ENCODE data around the gene HMG20A.
A peak's percentile ranks its signal among the peaks of the same experiment; 100 is the strongest.

Gene HMG20A

GRCh38 chr15:77493324-77493907 is 72.7 kb downstream of the HMG20A start:
- Histone ChIP-seq H2BK15ac (ENCODE audit: low read length) (no peak overlapping the region), H3K23ac (ENCODE audit: low read depth, low read length, poor library complexity) (no peak overlapping the region), H3K9me3 (replicated peaks in 1 of 2; ENCODE audit: control insufficient read depth in 2 of 2, insufficient read depth in 1 of 2, low read depth in 1 of 2, low read length in 2 of 2) (no peaks in the 10 kb centered on the region), H3K4me3 (ENCODE audit: low read length in 2 of 2) (no peak overlapping the region), H3K4me2 (ENCODE audit: insufficient read depth, low read length, poor library complexity, severe bottlenecking) (no peak overlapping the region), H3K9ac (ENCODE audit: low read depth, low read length, poor library complexity) (no peak overlapping the region), H2BK5ac (ENCODE audit: low read length) (no peak overlapping the region), H2BK120ac (ENCODE audit: low read depth, low read length) (no peak overlapping the region), H2BK12ac (ENCODE audit: low read length) (no peak overlapping the region), H4K8ac (ENCODE audit: low read depth, low read length) (no peak overlapping the region), H4K91ac (ENCODE audit: low read depth, low read length, poor library complexity) (no peak overlapping the region), H2AK5ac (ENCODE audit: low read depth, low read length) (no peak overlapping the region), H3K79me1 (ENCODE audit: low read depth, low read length) (no peaks in the 10 kb centered on the region), H3K4me1 (ENCODE audit: control insufficient read depth in 2 of 2, insufficient read depth in 1 of 2, low read depth in 1 of 2, low read length in 2 of 2) (peaks cover 21 to 23% of the 10 kb centered on the region in 2 donors), H3K14ac (ENCODE audit: low read length) (no peak overlapping the region), H3K4ac (ENCODE audit: low read length) (no peak overlapping the region), H3K27me3 (ENCODE audit: control insufficient read depth in 3 of 3, insufficient read depth in 3 of 3, low read depth in 1 of 3, low read length in 3 of 3) (no peaks in the 10 kb centered on the region), H3K36me3 (replicated peaks in 1 of 2; ENCODE audit: control insufficient read depth in 2 of 2, insufficient read depth in 2 of 2, low read length in 2 of 2) (peaks cover 0 to 7% of the 10 kb centered on the region in 2 donors), H3K18ac (ENCODE audit: low read length) (no peak overlapping the region), H3K27ac (replicated peaks; ENCODE audit: low read length) (no peak overlapping the region), H2AFZ (ENCODE audit: low read length) (no peak overlapping the region)
- no CpG with 5 or more reads among the region's 3 CpGs for WGBS, 2 donors (ENCODE audit: extremely low coverage in 2 of 2, insufficient read length in 2 of 2, insufficient replicate concordance in 1 of 2)
- no peak for DNase-seq (ENCODE audit: low spot score)

GRCh38 chr15:77494073-77494867 is 73.6 kb downstream of the HMG20A start:
- Histone ChIP-seq H3K9ac (ENCODE audit: low read depth, low read length, poor library complexity) (no peak overlapping the region), H4K8ac (ENCODE audit: low read depth, low read length) (no peak overlapping the region), H2BK120ac (ENCODE audit: low read depth, low read length) (no peak overlapping the region), H3K36me3 (replicated peaks in 1 of 2; ENCODE audit: control insufficient read depth in 2 of 2, insufficient read depth in 2 of 2, low read length in 2 of 2) (peaks cover 0 to 7% of the 10 kb centered on the region in 2 donors), H2BK12ac (ENCODE audit: low read length) (no peak overlapping the region), H3K18ac (ENCODE audit: low read length) (no peak overlapping the region), H3K4me3 (ENCODE audit: low read length in 2 of 2) (no peak overlapping the region), H2AK5ac (ENCODE audit: low read depth, low read length) (no peak overlapping the region), H3K4me2 (ENCODE audit: insufficient read depth, low read length, poor library complexity, severe bottlenecking) (no peak overlapping the region), H3K9me3 (replicated peaks in 1 of 2; ENCODE audit: control insufficient read depth in 2 of 2, insufficient read depth in 1 of 2, low read depth in 1 of 2, low read length in 2 of 2) (no peaks in the 10 kb centered on the region), H2BK5ac (ENCODE audit: low read length) (no peak overlapping the region), H4K91ac (ENCODE audit: low read depth, low read length, poor library complexity) (no peak overlapping the region), H3K27me3 (ENCODE audit: control insufficient read depth in 3 of 3, insufficient read depth in 3 of 3, low read depth in 1 of 3, low read length in 3 of 3) (no peaks in the 10 kb centered on the region), H2BK15ac (ENCODE audit: low read length) (no peak overlapping the region), H3K79me1 (ENCODE audit: low read depth, low read length) (no peaks in the 10 kb centered on the region), H3K4me1 (ENCODE audit: control insufficient read depth in 2 of 2, insufficient read depth in 1 of 2, low read depth in 1 of 2, low read length in 2 of 2) (peaks cover 27 to 29% of the 10 kb centered on the region in 2 donors), H3K4ac (ENCODE audit: low read length) (no peak overlapping the region), H3K23ac (ENCODE audit: low read depth, low read length, poor library complexity) (no peak overlapping the region), H2AFZ (ENCODE audit: low read length) (no peak overlapping the region), H3K14ac (ENCODE audit: low read length) (no peak overlapping the region), H3K27ac (replicated peaks; ENCODE audit: low read length) (no peak overlapping the region)
- no CpG with 5 or more reads among the region's 2 CpGs for WGBS, 2 donors (ENCODE audit: extremely low coverage in 2 of 2, insufficient read length in 2 of 2, insufficient replicate concordance in 1 of 2)
- no peak for DNase-seq (ENCODE audit: low spot score)

- H4K91ac ChIP-seq (ENCODE audit: low read depth, low read length, poor library complexity) = no peak overlapping the region
- H3K4me3 ChIP-seq (ENCODE audit: low read length in 2 of 2) = no peak overlapping the region
- H2AK5ac ChIP-seq (ENCODE audit: low read depth, low read length) = no peak overlapping the region
- H3K36me3 ChIP-seq (replicated peaks in 1 of 2; ENCODE audit: control insufficient read depth in 2 of 2, insufficient read depth in 2 of 2, low read length in 2 of 2) = peaks cover 0 to 7% of the 10 kb centered on the region in 2 donors
- H3K18ac ChIP-seq (ENCODE audit: low read length) = no peak overlapping the region
- no peak overlapping the region for H2BK120ac ChIP-seq (ENCODE audit: low read depth, low read length)
- no peak overlapping the region for H3K27ac ChIP-seq (replicated peaks; ENCODE audit: low read length)
- H3K14ac ChIP-seq (ENCODE audit: low read length) = no peak overlapping the region
- no CpG with 5 or more reads among the region's 7 CpGs for WGBS, 2 donors (ENCODE audit: extremely low coverage in 2 of 2, insufficient read length in 2 of 2, insufficient replicate concordance in 1 of 2)
- H3K79me1 ChIP-seq (ENCODE audit: low read depth, low read length) = no peaks in the 10 kb centered on the region
- DNase-seq (ENCODE audit: low spot score) = no peak
- H2BK15ac ChIP-seq (ENCODE audit: low read length) = no peak overlapping the region
- H4K8ac ChIP-seq (ENCODE audit: low read depth, low read length) = no peak overlapping the region
- H2BK12ac ChIP-seq (ENCODE audit: low read length) = no peak overlapping the region
- no peak overlapping the region for H3K23ac ChIP-seq (ENCODE audit: low read depth, low read length, poor library complexity)
- H3K9ac ChIP-seq (ENCODE audit: low read depth, low read length, poor library complexity) = no peak overlapping the region
- H3K27me3 ChIP-seq (ENCODE audit: control insufficient read depth in 3 of 3, insufficient read depth in 3 of 3, low read depth in 1 of 3, low read length in 3 of 3) = no peaks in the 10 kb centered on the region
- no peak overlapping the region for H2AFZ ChIP-seq (ENCODE audit: low read length)
- no peak overlapping the region for H2BK5ac ChIP-seq (ENCODE audit: low read length)
- no peak overlapping the region for H3K4me2 ChIP-seq (ENCODE audit: insufficient read depth, low read length, poor library complexity, severe bottlenecking)
- H3K9me3 ChIP-seq (replicated peaks in 1 of 2; ENCODE audit: control insufficient read depth in 2 of 2, insufficient read depth in 1 of 2, low read depth in 1 of 2, low read length in 2 of 2) = no peaks in the 10 kb centered on the region
- H3K4ac ChIP-seq (ENCODE audit: low read length) = no peak overlapping the region
- H3K4me1 ChIP-seq (ENCODE audit: control insufficient read depth in 2 of 2, insufficient read depth in 1 of 2, low read depth in 1 of 2, low read length in 2 of 2) = peaks cover 27 to 28% of the 10 kb centered on the region in 2 donors
These were observed 74.3 kb downstream of the HMG20A start for GRCh38 chr15:77494964-77495363.

- no peak overlapping the region for H2BK120ac ChIP-seq (ENCODE audit: low read depth, low read length)
- H3K18ac ChIP-seq (ENCODE audit: low read length) = peak overlapping the region; percentile 55
- no peak overlapping the region for H3K27ac ChIP-seq (replicated peaks; ENCODE audit: low read length)
- no peak overlapping the region for H3K4me3 ChIP-seq (ENCODE audit: low read length in 2 of 2)
- no peak overlapping the region for H3K4me2 ChIP-seq (ENCODE audit: insufficient read depth, low read length, poor library complexity, severe bottlenecking)
- H4K91ac ChIP-seq (ENCODE audit: low read depth, low read length, poor library complexity) = no peak overlapping the region
- H4K8ac ChIP-seq (ENCODE audit: low read depth, low read length) = no peak overlapping the region
- H2AFZ ChIP-seq (ENCODE audit: low read length) = no peak overlapping the region
- H3K36me3 ChIP-seq (replicated peaks in 1 of 2; ENCODE audit: control insufficient read depth in 2 of 2, insufficient read depth in 2 of 2, low read length in 2 of 2) = peaks cover 0 to 7% of the 10 kb centered on the region in 2 donors
- no CpG with 5 or more reads among the region's 10 CpGs for WGBS, 2 donors (ENCODE audit: extremely low coverage in 2 of 2, insufficient read length in 2 of 2, insufficient replicate concordance in 1 of 2)
- H3K4ac ChIP-seq (ENCODE audit: low read length) = no peak overlapping the region
- no peak for DNase-seq (ENCODE audit: low spot score)
- H3K4me1 ChIP-seq (ENCODE audit: control insufficient read depth in 2 of 2, insufficient read depth in 1 of 2, low read depth in 1 of 2, low read length in 2 of 2) = peaks cover 27 to 28% of the 10 kb centered on the region in 2 donors
- H3K27me3 ChIP-seq (ENCODE audit: control insufficient read depth in 3 of 3, insufficient read depth in 3 of 3, low read depth in 1 of 3, low read length in 3 of 3) = no peaks in the 10 kb centered on the region
- no peak overlapping the region for H2BK5ac ChIP-seq (ENCODE audit: low read length)
- no peaks in the 10 kb centered on the region for H3K79me1 ChIP-seq (ENCODE audit: low read depth, low read length)
- H3K14ac ChIP-seq (ENCODE audit: low read length) = no peak overlapping the region
- H3K9ac ChIP-seq (ENCODE audit: low read depth, low read length, poor library complexity) = no peak overlapping the region
- no peak overlapping the region for H2BK15ac ChIP-seq (ENCODE audit: low read length)
- no peak overlapping the region for H2BK12ac ChIP-seq (ENCODE audit: low read length)
- no peaks in the 10 kb centered on the region for H3K9me3 ChIP-seq (replicated peaks in 1 of 2; ENCODE audit: control insufficient read depth in 2 of 2, insufficient read depth in 1 of 2, low read depth in 1 of 2, low read length in 2 of 2)
- no peak overlapping the region for H3K23ac ChIP-seq (ENCODE audit: low read depth, low read length, poor library complexity)
- no peak overlapping the region for H2AK5ac ChIP-seq (ENCODE audit: low read depth, low read length)
These were observed 75.3 kb downstream of the HMG20A start for GRCh38 chr15:77495838-77496596.

All from neuronal stem cell (in vitro differentiated cells).